ENCODE data around the gene ARHGAP10.
A peak's percentile ranks its signal among the peaks of the same experiment; 100 is the strongest.

The ARHGAP10 gene

DNA sequence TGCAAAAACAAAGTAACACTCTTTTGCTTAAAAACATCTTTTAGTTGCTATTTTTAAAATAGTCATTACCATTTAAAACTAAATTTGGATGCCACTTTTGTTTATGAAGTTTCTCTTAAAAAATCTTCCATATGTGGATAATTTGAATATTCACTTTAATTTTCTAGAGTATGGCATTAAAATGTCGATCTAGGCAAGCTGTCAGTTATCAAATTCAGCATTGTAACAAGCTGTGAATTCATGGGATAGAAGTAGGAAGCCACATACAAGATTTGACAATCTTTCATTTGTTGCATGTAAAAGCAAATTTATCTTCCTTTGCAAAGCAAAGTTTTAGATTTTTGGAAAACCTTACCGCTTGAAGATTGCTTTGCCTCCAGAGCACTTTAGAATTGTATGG, 191.5 kb downstream of the ARHGAP10 start:
- TF ChIP-seq, protein P1, sequence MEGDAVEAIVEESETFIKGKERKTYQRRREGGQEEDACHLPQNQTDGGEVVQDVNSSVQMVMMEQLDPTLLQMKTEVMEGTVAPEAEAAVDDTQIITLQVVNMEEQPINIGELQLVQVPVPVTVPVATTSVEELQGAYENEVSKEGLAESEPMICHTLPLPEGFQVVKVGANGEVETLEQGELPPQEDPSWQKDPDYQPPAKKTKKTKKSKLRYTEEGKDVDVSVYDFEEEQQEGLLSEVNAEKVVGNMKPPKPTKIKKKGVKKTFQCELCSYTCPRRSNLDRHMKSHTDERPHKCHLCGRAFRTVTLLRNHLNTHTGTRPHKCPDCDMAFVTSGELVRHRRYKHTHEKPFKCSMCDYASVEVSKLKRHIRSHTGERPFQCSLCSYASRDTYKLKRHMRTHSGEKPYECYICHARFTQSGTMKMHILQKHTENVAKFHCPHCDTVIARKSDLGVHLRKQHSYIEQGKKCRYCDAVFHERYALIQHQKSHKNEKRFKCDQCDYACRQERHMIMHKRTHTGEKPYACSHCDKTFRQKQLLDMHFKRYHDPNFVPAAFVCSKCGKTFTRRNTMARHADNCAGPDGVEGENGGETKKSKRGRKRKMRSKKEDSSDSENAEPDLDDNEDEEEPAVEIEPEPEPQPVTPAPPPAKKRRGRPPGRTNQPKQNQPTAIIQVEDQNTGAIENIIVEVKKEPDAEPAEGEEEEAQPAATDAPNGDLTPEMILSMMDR (conservative IDR thresholded peaks at IDR 0.05; ENCODE audit: low read depth, low read length) = no peak
- Histone ChIP-seq H3K27ac (no peak overlapping the region), H3K4me1 (ENCODE audit: low read depth, poor library complexity, severe bottlenecking) (no peaks in the 10 kb centered on the region), H3K4me2 (no peak overlapping the region), H2AFZ (ENCODE audit: low read depth) (no peak overlapping the region), H3K36me3 (ENCODE audit: insufficient read depth) (no peaks in the 10 kb centered on the region; the same call in 1 of the 2 replicates), H3K4me3 (IDR thresholded peaks at IDR 0.05; ENCODE audit: insufficient read depth, low read depth, low read length) (no peak overlapping the region), H3K79me2 (ENCODE audit: insufficient read depth, low read depth) (no peaks in the 10 kb centered on the region), H4K20me1 (ENCODE audit: insufficient read depth) (no peaks in the 10 kb centered on the region), H3K9ac (no peak overlapping the region), H3K27me3 (ENCODE audit: insufficient read depth, low read depth) (no peaks in the 10 kb centered on the region)

DNA sequence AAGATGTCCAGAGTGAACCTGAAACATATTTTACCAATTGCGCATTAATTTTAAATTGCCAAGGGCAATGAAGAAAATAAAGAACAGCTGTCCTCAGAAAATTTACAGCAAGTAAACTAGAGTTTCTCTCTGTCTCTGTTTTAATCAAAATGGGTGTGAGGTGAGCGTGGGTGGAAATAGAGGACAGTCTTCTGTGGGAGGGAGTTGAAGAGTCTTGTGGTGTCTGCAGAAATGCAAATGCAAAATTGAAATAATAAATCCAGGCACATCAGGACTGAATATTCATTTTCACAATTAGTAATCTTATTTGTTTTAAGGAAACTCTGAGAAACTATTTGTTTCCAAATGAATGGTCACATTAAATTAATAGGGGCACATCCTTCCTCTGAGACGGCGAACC, 192.0 kb downstream of the ARHGAP10 start:
- Histone ChIP-seq H3K4me3 (IDR thresholded peaks at IDR 0.05; ENCODE audit: insufficient read depth, low read depth, low read length) (no peak overlapping the region), H2AFZ (ENCODE audit: low read depth) (no peak overlapping the region), H3K4me1 (ENCODE audit: low read depth, poor library complexity, severe bottlenecking) (no peaks in the 10 kb centered on the region), H3K79me2 (ENCODE audit: insufficient read depth, low read depth) (no peaks in the 10 kb centered on the region), H3K9ac (no peak overlapping the region), H4K20me1 (ENCODE audit: insufficient read depth) (no peaks in the 10 kb centered on the region), H3K4me2 (no peak overlapping the region), H3K27ac (no peak overlapping the region), H3K27me3 (ENCODE audit: insufficient read depth, low read depth) (no peaks in the 10 kb centered on the region), H3K36me3 (ENCODE audit: insufficient read depth) (no peaks in the 10 kb centered on the region; the same call in 1 of the 2 replicates)
- TF ChIP-seq, protein P1 (conservative IDR thresholded peaks at IDR 0.05; ENCODE audit: low read depth, low read length) = no peak

DNA sequence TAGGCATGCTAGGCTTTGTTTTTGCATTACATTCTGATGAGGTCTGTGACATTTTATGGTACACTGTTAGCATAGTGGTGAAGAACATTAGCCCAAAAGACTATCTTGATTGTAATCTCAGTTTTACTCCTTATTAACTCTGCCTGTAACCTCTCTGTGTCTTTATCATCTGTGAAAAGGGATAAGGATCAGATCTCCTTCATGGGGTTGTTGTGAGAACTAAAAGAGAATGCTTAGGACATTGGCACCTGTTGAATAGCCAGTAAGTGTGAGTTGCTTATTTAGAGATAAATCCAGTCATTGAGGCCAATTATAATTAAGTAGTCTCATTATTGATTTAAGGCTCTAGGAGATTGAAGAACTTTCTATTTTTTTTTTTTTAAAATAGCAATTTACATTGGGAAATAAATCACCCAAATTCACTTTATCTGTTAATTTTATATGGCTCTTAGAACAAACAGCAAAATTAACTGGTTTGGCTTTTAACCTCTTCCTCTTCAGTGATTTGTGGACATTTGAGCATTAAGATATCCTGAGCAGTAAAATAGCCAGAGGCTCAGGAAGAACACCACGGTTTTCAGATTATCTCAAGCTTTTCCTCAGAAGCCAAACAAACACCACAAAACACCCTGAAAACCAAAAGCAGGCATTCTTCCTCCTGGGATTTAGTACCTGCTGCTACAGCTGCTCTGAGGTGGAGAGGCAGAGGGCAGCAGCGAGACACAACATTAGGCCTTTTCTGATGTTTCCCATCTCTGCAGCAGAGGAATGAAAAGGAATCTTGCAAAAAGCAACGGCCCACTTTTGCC, 192.9 kb downstream of the ARHGAP10 start:
- H3K9ac ChIP-seq = no peak overlapping the region
- no peak overlapping the region for H3K4me2 ChIP-seq

DNA sequence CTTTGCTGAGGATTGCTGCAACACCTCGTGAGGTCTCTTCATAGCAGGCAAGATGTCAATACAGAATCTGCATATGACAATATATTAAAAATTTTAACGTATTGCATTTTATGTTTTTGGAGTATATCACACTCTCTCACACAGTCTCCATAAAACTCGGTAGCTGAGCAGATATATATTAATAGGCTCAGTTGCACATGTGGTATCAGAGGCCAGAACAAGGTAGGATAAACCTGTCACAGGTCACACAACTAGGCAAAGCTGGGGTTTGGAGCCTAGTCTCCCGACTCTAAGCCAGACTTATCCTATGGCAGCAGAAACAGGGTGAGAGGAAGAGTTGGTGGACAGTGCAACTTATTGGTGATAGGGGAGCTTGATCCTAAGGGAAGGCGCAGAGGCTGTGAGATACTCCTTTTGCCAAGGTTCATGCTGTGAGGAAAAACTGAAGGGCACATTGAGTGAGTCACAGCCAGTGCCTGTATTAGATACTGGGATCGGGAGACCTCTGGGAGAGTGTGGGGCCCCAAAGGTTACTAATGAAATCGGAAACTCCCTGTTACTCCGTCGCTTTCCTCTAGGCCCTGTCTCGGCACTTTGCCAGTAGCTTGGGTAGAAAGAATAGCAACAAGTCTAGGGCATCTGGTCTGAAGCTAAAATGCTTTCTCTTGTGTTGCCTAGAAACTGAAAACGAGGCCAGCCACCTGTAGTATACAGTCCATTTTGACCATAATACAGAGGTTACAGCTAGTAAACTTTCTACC, 195.7 kb downstream of the ARHGAP10 start:
- H3K9ac ChIP-seq = no peak overlapping the region
- no peak overlapping the region for H3K4me2 ChIP-seq
- TF ChIP-seq, protein P1 (conservative IDR thresholded peaks at IDR 0.05; ENCODE audit: low read depth, low read length) = no peak
- no peak overlapping the region for H3K4me3 ChIP-seq (IDR thresholded peaks at IDR 0.05; ENCODE audit: insufficient read depth, low read depth, low read length)
- no peak overlapping the region for H3K27ac ChIP-seq
- no peaks in the 10 kb centered on the region for H3K27me3 ChIP-seq (ENCODE audit: insufficient read depth, low read depth)
- no peaks in the 10 kb centered on the region; the same call in 1 of the 2 replicates for H3K36me3 ChIP-seq (ENCODE audit: insufficient read depth)
- no peaks in the 10 kb centered on the region for H4K20me1 ChIP-seq (ENCODE audit: insufficient read depth)
- H3K4me1 ChIP-seq (ENCODE audit: low read depth, poor library complexity, severe bottlenecking) = no peaks in the 10 kb centered on the region
- H2AFZ ChIP-seq (ENCODE audit: low read depth) = no peak overlapping the region
- H3K79me2 ChIP-seq (ENCODE audit: insufficient read depth, low read depth) = no peaks in the 10 kb centered on the region

More for the DNA sequence above, 192.9 kb downstream of the ARHGAP10 start:
- TF ChIP-seq, protein P1 (conservative IDR thresholded peaks at IDR 0.05; ENCODE audit: low read depth, low read length) = peak; percentile 47
- Histone ChIP-seq H3K27me3 (ENCODE audit: insufficient read depth, low read depth) (no peaks in the 10 kb centered on the region), H3K79me2 (ENCODE audit: insufficient read depth, low read depth) (no peaks in the 10 kb centered on the region), H3K36me3 (ENCODE audit: insufficient read depth) (no peaks in the 10 kb centered on the region; the same call in 1 of the 2 replicates), H2AFZ (ENCODE audit: low read depth) (no peak overlapping the region), H3K4me1 (ENCODE audit: low read depth, poor library complexity, severe bottlenecking) (no peaks in the 10 kb centered on the region), H3K4me3 (IDR thresholded peaks at IDR 0.05; ENCODE audit: insufficient read depth, low read depth, low read length) (no peak overlapping the region), H3K27ac (no peak overlapping the region), H4K20me1 (ENCODE audit: insufficient read depth) (no peaks in the 10 kb centered on the region)

Data from KMS-11 (cell line).